Hepatocyte (in vitro differentiated cells): ENCODE results near the gene CARD10.

Experiments
- EZH2 ChIP-seq: fragments of 200-600 bp; sonication (generic); IDR thresholded peaks from 2 replicates; pipeline ENCODE4 v1.6.1; 2016; ENCODE audit warnings: antibody characterized with exemption, mild to moderate bottlenecking, borderline replicate concordance
- EZH2phosphoT487 ChIP-seq: fragments of 200-600 bp; sonication (generic); IDR thresholded peaks from one replicate; pipeline ENCODE4 v1.6.1; 2018; ENCODE audit warnings: antibody characterized with exemption, mild to moderate bottlenecking, low read depth, moderate library complexity; ENCODE audit not compliant: unreplicated experiment, severe bottlenecking
- TF ChIP-seq, protein P1 (sequence below): fragments of 200-600 bp; sonication (generic); IDR thresholded peaks from 2 replicates; pipeline ENCODE4 v1.5.1; 2016; ENCODE audit warnings: antibody characterized with exemption, mild to moderate bottlenecking; ENCODE audit not compliant: poor library complexity

GRCh38 chr22:37482244-37482643, 37.0 kb downstream of the CARD10 start:
- TF ChIP-seq, protein P1, sequence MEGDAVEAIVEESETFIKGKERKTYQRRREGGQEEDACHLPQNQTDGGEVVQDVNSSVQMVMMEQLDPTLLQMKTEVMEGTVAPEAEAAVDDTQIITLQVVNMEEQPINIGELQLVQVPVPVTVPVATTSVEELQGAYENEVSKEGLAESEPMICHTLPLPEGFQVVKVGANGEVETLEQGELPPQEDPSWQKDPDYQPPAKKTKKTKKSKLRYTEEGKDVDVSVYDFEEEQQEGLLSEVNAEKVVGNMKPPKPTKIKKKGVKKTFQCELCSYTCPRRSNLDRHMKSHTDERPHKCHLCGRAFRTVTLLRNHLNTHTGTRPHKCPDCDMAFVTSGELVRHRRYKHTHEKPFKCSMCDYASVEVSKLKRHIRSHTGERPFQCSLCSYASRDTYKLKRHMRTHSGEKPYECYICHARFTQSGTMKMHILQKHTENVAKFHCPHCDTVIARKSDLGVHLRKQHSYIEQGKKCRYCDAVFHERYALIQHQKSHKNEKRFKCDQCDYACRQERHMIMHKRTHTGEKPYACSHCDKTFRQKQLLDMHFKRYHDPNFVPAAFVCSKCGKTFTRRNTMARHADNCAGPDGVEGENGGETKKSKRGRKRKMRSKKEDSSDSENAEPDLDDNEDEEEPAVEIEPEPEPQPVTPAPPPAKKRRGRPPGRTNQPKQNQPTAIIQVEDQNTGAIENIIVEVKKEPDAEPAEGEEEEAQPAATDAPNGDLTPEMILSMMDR: no peak
- no peak for TF ChIP-seq EZH2phosphoT487
- TF ChIP-seq EZH2: no peak
